NCI-H2196 treated with DMSO at 0.1 percent for 48 hours (cell line): ENCODE data around the gene PRPF31.
"Not testable (repeated sequence)": the region's sequence is repeated elsewhere in the genome, so short reads cannot be mapped to it uniquely, and the experiment has no call there.

ENCODE experiments used
- DNase-seq: peaks from one replicate; lab custom pipeline; 2025; ENCODE audit not compliant: unreplicated experiment; lab: John Stamatoyannopoulos, UW

PRPF31 gene

GRCh38 chr19:54115109-54116063, at the start of gene PRPF31, which contains the start of gene TFPT:
TSS of gene PRPF31 (plus strand) at chr19:54115754. CDS start at chr19:54118279, 2,525 bp downstream.
TSS of gene TFPT (minus strand) at chr19:54115657. CDS start at chr19:54115269, 388 bp downstream.
- DNase-seq: peak; percentile 93

- no peak for DNase-seq
Measured at GRCh38 chr19:54069470-54069869, 46.1 kb upstream of the PRPF31 start.

GRCh38 chr19:54073829-54074228, 41.7 kb upstream of the PRPF31 start:
- DNase-seq: no peak

GRCh38 chr19:54074851-54075250, 40.7 kb upstream of the PRPF31 start:
- DNase-seq: no peak

GRCh38 chr19:54077334-54077733, 38.2 kb upstream of the PRPF31 start:
- DNase-seq: no peak

- DNase-seq: no peak
Measured at GRCh38 chr19:54081032-54081431, 34.5 kb upstream of the PRPF31 start, which contains the start of gene TARM1. TSS of gene TARM1 (minus strand) at chr19:54081365. CDS start at chr19:54081340, 25 bp downstream.

GRCh38 chr19:54084410-54084809, 31.1 kb upstream of the PRPF31 start:
- no peak for DNase-seq

- DNase-seq: no peak
Measured at GRCh38 chr19:54094426-54095000, 21.0 kb upstream of the PRPF31 start.

GRCh38 chr19:54095136-54095858, 20.3 kb upstream of the PRPF31 start:
- no peak for DNase-seq

GRCh38 chr19:54095859-54096616, 19.5 kb upstream of the PRPF31 start:
- DNase-seq: not testable (repeated sequence)

GRCh38 chr19:54096617-54097106, 18.9 kb upstream of the PRPF31 start:
- no peak for DNase-seq

- DNase-seq: no peak
Measured at GRCh38 chr19:54099190-54099902, 16.2 kb upstream of the PRPF31 start.

GRCh38 chr19:54099903-54100255, 15.7 kb upstream of the PRPF31 start:
- DNase-seq: not testable (repeated sequence)

GRCh38 chr19:54100561-54100960, 15.0 kb upstream of the PRPF31 start, which contains the start of gene OSCAR:
TSS of gene OSCAR (minus strand) at chr19:54100803. CDS start at chr19:54100792, 11 bp downstream.
- no peak for DNase-seq

- DNase-seq: peak; percentile 92
Measured at GRCh38 chr19:54102421-54103169, 13.0 kb upstream of the PRPF31 start, which contains the start of gene NDUFA3. TSS of gene NDUFA3 (plus strand) at chr19:54102855. CDS start at chr19:54102879, 24 bp downstream.

GRCh38 chr19:54104998-54105715, 10.4 kb upstream of the PRPF31 start:
- no peak for DNase-seq

GRCh38 chr19:54105796-54106195, 9.8 kb upstream of the PRPF31 start:
- no peak for DNase-seq

GRCh38 chr19:54106716-54107115, 8.8 kb upstream of the PRPF31 start:
- no peak for DNase-seq
